ENCODE data around the gene SLC25A46.

The SLC25A46 gene

GRCh38 chr5:110734101-110734500 lies 4.7 kb upstream of the SLC25A46 start:
- no peak for DNase-seq

GRCh38 chr5:110735556-110735955 lies 3.3 kb upstream of the SLC25A46 start:
- H3K9me3 ChIP-seq = no peaks in the 10 kb centered on the region
- TF ChIP-seq CTCF (IDR thresholded peaks at IDR 0.05; ENCODE audit: low read depth, low read length) = no peak
- DNase-seq = no peak
- no peaks in the 10 kb centered on the region for H3K4me1 ChIP-seq
- no peaks in the 10 kb centered on the region for H3K36me3 ChIP-seq
- no peak overlapping the region for H3K4me3 ChIP-seq (ENCODE audit: low read depth, low read length)
- peaks cover 3% of the 10 kb centered on the region; the same call in 1 of the 2 replicates for H3K27me3 ChIP-seq

More at GRCh38 chr5:110734101-110734500, 4.7 kb upstream of the SLC25A46 start:
- Histone ChIP-seq H3K4me1 (no peaks in the 10 kb centered on the region), H3K4me3 (ENCODE audit: low read depth, low read length) (no peak overlapping the region), H3K9me3 (no peaks in the 10 kb centered on the region), H3K27me3 (peaks cover 3% of the 10 kb centered on the region; the same call in 1 of the 2 replicates), H3K36me3 (no peaks in the 10 kb centered on the region)
- no peak for TF ChIP-seq CTCF (IDR thresholded peaks at IDR 0.05; ENCODE audit: low read depth, low read length)

GRCh38 chr5:110736753-110737152 lies 2.1 kb upstream of the SLC25A46 start:
- no peaks in the 10 kb centered on the region for H3K36me3 ChIP-seq
- no peak for DNase-seq
- no peaks in the 10 kb centered on the region for H3K9me3 ChIP-seq
- H3K27me3 ChIP-seq = peaks cover 3% of the 10 kb centered on the region; the same call in 1 of the 2 replicates
- no peak overlapping the region for H3K4me3 ChIP-seq (ENCODE audit: low read depth, low read length)
- no peak for TF ChIP-seq CTCF (IDR thresholded peaks at IDR 0.05; ENCODE audit: low read depth, low read length)
- H3K4me1 ChIP-seq = no peaks in the 10 kb centered on the region

GRCh38 chr5:110738503-110738811 lies 350 bp upstream of the SLC25A46 start:
- no peaks in the 10 kb centered on the region for H3K36me3 ChIP-seq
- no peak for TF ChIP-seq CTCF (IDR thresholded peaks at IDR 0.05; ENCODE audit: low read depth, low read length)
- H3K27me3 ChIP-seq = peaks cover 3% of the 10 kb centered on the region; the same call in 1 of the 2 replicates
- H3K4me1 ChIP-seq = no peaks in the 10 kb centered on the region
- H3K9me3 ChIP-seq = no peaks in the 10 kb centered on the region
- DNase-seq = no peak
- H3K4me3 ChIP-seq (ENCODE audit: low read depth, low read length) = peak overlapping the region; percentile 96

- H3K4me1 ChIP-seq = no peaks in the 10 kb centered on the region
- no peaks in the 10 kb centered on the region for H3K9me3 ChIP-seq
- no peak overlapping the region for H3K4me3 ChIP-seq (ENCODE audit: low read depth, low read length)
- TF ChIP-seq CTCF (IDR thresholded peaks at IDR 0.05; ENCODE audit: low read depth, low read length) = no peak
- H3K36me3 ChIP-seq = peaks cover 10% of the 10 kb centered on the region
- no peak for DNase-seq
- H3K27me3 ChIP-seq = no peaks in the 10 kb centered on the region
Observed at GRCh38 chr5:110751902-110752762, 13.3 kb downstream of the SLC25A46 start.

GRCh38 chr5:110752953-110753352 lies 14.1 kb downstream of the SLC25A46 start:
- Histone ChIP-seq H3K36me3 (peaks cover 11% of the 10 kb centered on the region), H3K4me1 (no peaks in the 10 kb centered on the region), H3K27me3 (no peaks in the 10 kb centered on the region), H3K4me3 (ENCODE audit: low read depth, low read length) (no peak overlapping the region), H3K9me3 (no peaks in the 10 kb centered on the region)
- DNase-seq = no peak
- TF ChIP-seq CTCF (IDR thresholded peaks at IDR 0.05; ENCODE audit: low read depth, low read length) = no peak

Data from BE2C (cell line).